ENCODE results near the gene PSMD5.

Gene PSMD5

GRCh38 chr9:120842685-120843485, at the start of gene PSMD5:
TSS of gene PSMD5 (minus strand) at chr9:120842922. CDS start at chr9:120842909, 13 bp downstream.
- no peaks in the 10 kb centered on the region for H3K36me3 ChIP-seq (ENCODE audit: control insufficient read depth, insufficient read depth, low read length)
- H3K27me3 ChIP-seq (ENCODE audit: control insufficient read depth, insufficient read depth, low read length): no peaks in the 10 kb centered on the region
- no peak for TF ChIP-seq CTCF (IDR thresholded peaks at IDR 0.05)
- H3K9me3 ChIP-seq (ENCODE audit: control insufficient read depth, low read length): no peaks in the 10 kb centered on the region
- peak within 1 kb of the TSS; percentile 76 for H3K4me2 ChIP-seq (ENCODE audit: low read length)
- H3K79me2 ChIP-seq: no peaks in the 10 kb centered on the region
- peak within 1 kb of the TSS; percentile 98 for H2AFZ ChIP-seq
- no peaks in the 10 kb centered on the region for H3K4me1 ChIP-seq
- H3K27ac ChIP-seq: peak within 1 kb of the TSS; percentile 84
- peak within 1 kb of the TSS; percentile 82 for H3K4me3 ChIP-seq (ENCODE audit: low read depth, low read length)
- H3K9ac ChIP-seq: no peak within 1 kb of the TSS

DNA sequence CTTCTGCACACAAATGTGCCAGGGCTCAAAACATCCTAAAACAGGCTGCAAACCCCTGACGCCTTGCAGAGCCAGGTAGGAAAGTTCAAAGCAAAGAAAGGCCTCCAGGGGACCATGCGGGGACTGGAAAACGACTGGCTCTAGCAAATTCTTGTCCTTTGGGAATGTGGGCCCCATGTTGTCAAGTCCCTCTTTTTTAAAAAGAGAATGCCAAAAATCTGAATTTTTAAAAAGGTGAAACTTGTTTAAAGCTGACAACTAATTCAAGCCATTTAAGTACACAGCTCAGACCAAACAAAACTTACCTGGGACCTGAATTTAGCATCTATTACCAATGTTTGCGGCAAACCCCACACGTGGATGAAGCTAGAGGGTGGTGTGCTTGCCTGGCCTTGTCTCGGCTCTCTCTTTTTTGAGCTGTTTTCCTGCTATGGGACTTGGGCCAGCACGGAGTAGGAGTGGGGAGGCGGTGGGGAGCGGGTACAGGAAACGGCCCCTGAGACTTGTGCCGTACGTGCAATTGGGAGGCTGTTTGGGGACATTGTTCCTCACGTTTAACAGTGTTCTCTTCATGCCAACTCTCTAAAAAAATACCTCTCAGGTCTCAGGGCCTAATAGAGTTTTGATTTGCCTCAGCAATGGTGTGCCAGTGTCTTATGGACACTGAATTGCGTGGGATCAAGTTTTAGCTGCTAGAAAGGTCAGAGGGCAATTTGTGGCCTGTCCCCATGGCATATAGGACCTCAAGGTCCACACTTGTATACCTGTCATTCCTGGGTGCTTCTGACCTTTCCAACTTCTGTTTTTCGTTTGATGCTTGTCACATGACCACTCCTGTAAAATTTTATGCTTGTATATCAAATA, 49.4 kb upstream of the PSMD5 start:
- H3K4me1 ChIP-seq: no peaks in the 10 kb centered on the region
- no peak for TF ChIP-seq CTCF (IDR thresholded peaks at IDR 0.05)
- no peak overlapping the region for H3K27ac ChIP-seq
- no peaks in the 10 kb centered on the region for H3K79me2 ChIP-seq
- no peak overlapping the region for H3K4me2 ChIP-seq (ENCODE audit: low read length)
- H3K4me3 ChIP-seq (ENCODE audit: low read depth, low read length): no peak overlapping the region
- H2AFZ ChIP-seq: no peak overlapping the region
- no peaks in the 10 kb centered on the region for H3K9me3 ChIP-seq (ENCODE audit: control insufficient read depth, low read length)
- no peaks in the 10 kb centered on the region for H3K36me3 ChIP-seq (ENCODE audit: control insufficient read depth, insufficient read depth, low read length)
- no peak overlapping the region for H3K9ac ChIP-seq
- H3K27me3 ChIP-seq (ENCODE audit: control insufficient read depth, insufficient read depth, low read length): no peaks in the 10 kb centered on the region

DNA sequence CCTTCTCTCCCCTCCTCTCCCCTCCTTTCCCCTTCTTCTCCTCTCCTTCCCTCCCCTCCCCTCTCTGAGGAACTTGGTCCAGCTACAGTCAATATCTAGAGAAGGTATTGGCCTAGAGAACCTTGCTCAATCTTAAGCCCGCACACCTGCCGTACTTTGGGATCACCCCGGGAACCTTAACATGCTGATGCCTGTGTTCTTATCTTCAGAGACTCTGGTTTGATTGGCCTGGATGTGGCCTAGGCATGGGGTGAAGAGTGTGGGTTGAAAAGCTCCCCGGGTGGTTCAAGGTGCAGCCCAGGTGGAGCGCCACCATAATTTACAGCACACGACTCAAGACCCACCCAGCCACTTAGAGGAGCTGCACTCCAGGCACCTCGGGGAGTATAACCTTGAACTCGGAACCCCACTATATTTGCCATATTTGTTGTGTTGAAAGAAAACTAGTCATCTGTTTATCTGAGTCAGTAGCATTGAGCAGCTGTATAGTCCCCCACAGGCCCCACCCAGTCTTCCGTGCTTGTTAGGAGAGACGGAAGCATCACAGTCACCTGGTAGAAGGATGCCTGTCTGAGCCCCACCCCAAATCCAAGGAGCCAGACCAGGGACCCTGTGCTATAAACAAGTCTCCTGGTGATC, 48.6 kb upstream of the PSMD5 start:
- no peaks in the 10 kb centered on the region for H3K4me1 ChIP-seq
- no peak overlapping the region for H3K9ac ChIP-seq
- no peaks in the 10 kb centered on the region for H3K79me2 ChIP-seq
- H3K9me3 ChIP-seq (ENCODE audit: control insufficient read depth, low read length): no peaks in the 10 kb centered on the region
- TF ChIP-seq CTCF (IDR thresholded peaks at IDR 0.05): no peak
- no peak overlapping the region for H3K27ac ChIP-seq
- H3K4me2 ChIP-seq (ENCODE audit: low read length): no peak overlapping the region
- no peaks in the 10 kb centered on the region for H3K27me3 ChIP-seq (ENCODE audit: control insufficient read depth, insufficient read depth, low read length)
- H2AFZ ChIP-seq: no peak overlapping the region
- no peak overlapping the region for H3K4me3 ChIP-seq (ENCODE audit: low read depth, low read length)
- H3K36me3 ChIP-seq (ENCODE audit: control insufficient read depth, insufficient read depth, low read length): no peaks in the 10 kb centered on the region

GRCh38 chr9:120890320-120891244, 47.9 kb upstream of the PSMD5 start:
- Histone ChIP-seq H3K27ac (no peak overlapping the region), H3K79me2 (no peaks in the 10 kb centered on the region), H3K4me2 (ENCODE audit: low read length) (no peak overlapping the region), H3K27me3 (ENCODE audit: control insufficient read depth, insufficient read depth, low read length) (no peaks in the 10 kb centered on the region), H3K9ac (no peak overlapping the region), H2AFZ (no peak overlapping the region), H3K9me3 (ENCODE audit: control insufficient read depth, low read length) (no peaks in the 10 kb centered on the region), H3K4me1 (no peaks in the 10 kb centered on the region), H3K4me3 (ENCODE audit: low read depth, low read length) (no peak overlapping the region), H3K36me3 (ENCODE audit: control insufficient read depth, insufficient read depth, low read length) (no peaks in the 10 kb centered on the region)
- TF ChIP-seq CTCF (IDR thresholded peaks at IDR 0.05): no peak

Data from parathyroid adenoma (tissue), 2 donors.